PC-3 (cell line): Measurements from ENCODE around the gene SEPTIN2.

Experiments used
- CTCF ChIP-seq: fragments of 300-600 bp; sonication (generic); conservative IDR thresholded peaks from 2 replicates; pipeline ENCODE4 v1.5.1; 2017; ENCODE audit warnings: antibody characterized with exemption, low read depth, mild to moderate bottlenecking, low read length
- EZH2 ChIP-seq: fragments of 300-600 bp; sonication (generic); IDR thresholded peaks from one replicate; pipeline ENCODE4 v1.6.1; 2017; ENCODE audit warnings: antibody characterized with exemption, mild to moderate bottlenecking, low read length; ENCODE audit not compliant: unreplicated experiment
- EZH2phosphoT487 ChIP-seq: fragments of 300-600 bp; sonication (generic); IDR thresholded peaks from 2 replicates; pipeline ENCODE4 v1.6.1; 2018; ENCODE audit warnings: mild to moderate bottlenecking, antibody characterized with exemption, low read length, borderline replicate concordance

GRCh38 chr2:241270531-241270930 lies 45.2 kb upstream of the SEPTIN2 start:
- TF ChIP-seq CTCF (no peak), EZH2 (no peak), EZH2phosphoT487 (no peak)
